Stomach (tissue), 9 donors: ENCODE results near the gene ADCY5. TPM values are rescaled to one million over a fixed set of nuclear protein-coding genes. Genes with fewer than 3 reads are reported as not detected.

Source experiments
- DNase-seq, 2 donors: peaks; one replicate each; pipeline versions ENCODE4 v3.0.0 to v3.0.0-alpha.2; 2013 to 2019
- H3K27ac ChIP-seq, 5 donors: fragments of 200-600 bp in 4 of 5; sonication (generic) in 4 of 5; one replicate each; pipeline ENCODE4 v1.5.1; 2013 to 2019; ENCODE audit warnings: mild to moderate bottlenecking in 1 of 5, moderate library complexity in 1 of 5
- H3K27me3 ChIP-seq, 3 donors: fragments of 200-600 bp; sonication (generic); one replicate each; pipeline ENCODE4 v1.5.1; 2017 to 2019; ENCODE audit warnings: mixed run types in 1 of 3
- H3K36me3 ChIP-seq, 4 donors: fragments of 200-600 bp; sonication (generic); 1 replicate in 3 of 4; 2 replicates in 1 of 4; pipeline ENCODE4 v1.5.1; 2016 to 2019
- H3K4me1 ChIP-seq, 4 donors: fragments of 200-600 bp; sonication (generic); one replicate each; pipeline ENCODE4 v1.5.1; 2016 to 2019
- H3K4me3 ChIP-seq, 4 donors: fragments of 200-600 bp; sonication (generic) in 3 of 4; one replicate each; pipeline ENCODE4 v1.5.1; 2016 to 2019; ENCODE audit warnings: mild to moderate bottlenecking in 1 of 4
- H3K9me3 ChIP-seq, 4 donors: fragments of 200-600 bp; sonication (generic); one replicate each; pipeline ENCODE4 v1.5.1; 2016 to 2019
- CTCF ChIP-seq, 7 experiments: fragments of 450-650 bp in 4 of 7; fragments of 200-600 bp in 3 of 7; sonication (generic) in 3 of 7; IDR thresholded peaks; one replicate each; pipeline ENCODE4 v1.5.1; 2016 to 2019; ENCODE audit warnings: antibody characterized with exemption in 7 of 7, control low read depth in 2 of 7, mild to moderate bottlenecking in 1 of 7
- EP300 ChIP-seq: sonication (generic); formaldehyde crosslinking; IDR thresholded peaks from one replicate; pipeline ENCODE4 v1.6.1; 2017; ENCODE audit warnings: antibody characterized with exemption
- POLR2A ChIP-seq, 4 donors: fragments of 450-650 bp; IDR thresholded peaks; one replicate each; pipeline ENCODE4 v1.6.1; 2016; ENCODE audit warnings: antibody characterized with exemption in 4 of 4, control low read depth in 2 of 4, mild to moderate bottlenecking in 1 of 4, moderate library complexity in 1 of 4
- POLR2AphosphoS5 ChIP-seq, 3 donors: sonication (generic); formaldehyde crosslinking; IDR thresholded peaks; one replicate each; pipeline ENCODE4 v1.6.1; 2016; ENCODE audit warnings: antibody characterized with exemption in 3 of 3
- WGBS, 5 donors: extraction: QIAGEN DNeasy Blood & Tissue Kit in 3 of 5; methylation state at CpG; one replicate each; pipeline versions ENCODE4 v1.1.5 to v1.1.7; 2013 to 2018; 5-methylcytosine and 5-hydroxymethylcytosine counted together
- intact Hi-C: fragments of 100-400 bp; cut with DNase I; formaldehyde crosslinking; loops from one replicate; pipeline ENCODE4 v1.15.1; 2023; ENCODE audit warnings: low total_unique reads
- polyA plus RNA-seq, 3 donors: library from polyadenylated mRNA; stranded (reverse); fragments of 200-250 nt; gene quantifications; one replicate each; pipeline ENCODE4 v1.2.3, GENCODE V29; 2013
- total RNA-seq, 5 donors: library from RNA; depleted of rRNA; stranded (reverse); fragments of >200 nt; gene quantifications; one replicate each; pipeline versions ENCODE4 v1.1.0 to v1.2.3, GENCODE V29; 2014 to 2016
- donor health status: healthy with polysubstance abuse.
- donor health status: Bipolar disorder and iron deficiency.
- donor health status: healthy.

The ADCY5 gene
- total and polyA plus RNA-seq, 8 donors: 1.8 to 79.9 (median 16.3) TPM

DNA sequence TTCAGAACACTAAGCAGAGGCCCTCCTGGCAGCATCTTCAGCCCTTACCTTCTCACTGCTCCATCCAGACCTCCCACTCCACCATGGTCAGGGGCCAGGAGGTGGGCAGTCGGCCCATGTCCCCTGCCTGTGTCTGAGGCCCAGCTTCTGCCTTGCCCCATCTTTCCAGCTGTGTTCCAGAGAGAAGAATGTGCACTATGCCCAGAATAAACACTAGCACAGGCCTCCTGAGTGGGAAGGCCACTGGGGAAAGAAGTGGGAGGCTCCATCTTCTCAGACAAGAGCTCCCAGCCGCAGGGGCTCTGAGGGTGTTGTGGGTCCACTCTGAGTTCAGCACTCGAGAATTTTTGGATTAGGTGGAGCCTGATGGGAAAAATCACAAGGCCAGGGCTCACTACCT lies 44.5 kb downstream of the ADCY5 start:
- Histone ChIP-seq H3K4me3 (peak overlapping the region in 1 of 4 donors; percentile 13), H3K36me3 (no peaks in the 10 kb centered on the region), H3K4me1 (peaks cover 4 to 50% (median 15%) of the 10 kb centered on the region in 4 donors), H3K9me3 (no peaks in the 10 kb centered on the region), H3K27me3 (no peaks in the 10 kb centered on the region), H3K27ac (peak overlapping the region in 4 of 5 donors; percentile 72 to 89 (median 77))
- no peak for DNase-seq
- no peak for TF ChIP-seq EP300
- TF ChIP-seq POLR2AphosphoS5 (IDR thresholded peaks at IDR 0.05): peak in 2 of 3 donors; percentile 27 to 47
- intact Hi-C loops: no loop called here
- WGBS, 5 donors: 58 to 67% (median 65%) methylated on average over 3 of the region's 3 CpGs

GRCh38 chr3:123401836-123402530 lies 46.9 kb downstream of the ADCY5 start:
- Histone ChIP-seq H3K36me3 (no peaks in the 10 kb centered on the region), H3K9me3 (no peaks in the 10 kb centered on the region), H3K27ac (peak overlapping the region in 4 of 5 donors; percentile 67 to 89 (median 76)), H3K4me3 (no peak overlapping the region), H3K27me3 (peaks cover 0 to 4% (median 0%) of the 10 kb centered on the region in 3 donors), H3K4me1 (peaks cover 3 to 70% (median 31%) of the 10 kb centered on the region in 4 donors)
- intact Hi-C loops: no loop called here
- 56 to 65% (median 62%) methylated on average over 8 to 11 of the region's 11 CpGs for WGBS, 5 donors
- no peak for DNase-seq
- TF ChIP-seq EP300 (no peak), CTCF (IDR thresholded peaks at IDR 0.05) (no peak), POLR2A (IDR thresholded peaks at IDR 0.05) (no peak), POLR2AphosphoS5 (IDR thresholded peaks at IDR 0.05) (peak in 1 of 3 donors; percentile 72)

- intact Hi-C loops: no loop called here
- peak overlapping the region in 4 of 5 donors; percentile 67 to 89 (median 76) for H3K27ac ChIP-seq
Observed at GRCh38 chr3:123400169-123400568, 48.7 kb downstream of the ADCY5 start.

DNA sequence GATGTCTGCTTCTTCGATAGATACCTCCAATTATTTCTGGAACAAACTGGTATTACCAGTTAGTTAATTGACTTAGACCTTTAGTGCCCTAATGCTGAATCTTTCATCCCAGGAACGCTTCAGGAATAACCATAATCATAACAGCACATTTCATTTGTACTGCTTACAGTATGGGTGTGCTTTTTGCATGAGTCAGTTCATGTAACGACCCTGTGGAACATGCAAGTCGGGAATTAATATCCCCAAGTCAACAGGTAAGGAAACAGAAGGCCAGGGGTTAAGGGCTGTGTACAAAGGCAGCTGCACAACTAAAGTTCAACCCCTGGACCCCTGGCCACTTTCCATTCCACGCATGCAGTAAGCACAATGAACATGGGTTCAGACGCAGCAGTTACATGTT lies 49.2 kb downstream of the ADCY5 start:
- peaks cover 0 to 58% (median 28%) of the 10 kb centered on the region in 4 donors for H3K4me1 ChIP-seq
- no peak overlapping the region for H3K4me3 ChIP-seq
- H3K9me3 ChIP-seq: no peaks in the 10 kb centered on the region
- no peak for TF ChIP-seq EP300
- TF ChIP-seq CTCF (IDR thresholded peaks at IDR 0.05): no peak
- peak in 1 of 3 donors; percentile 16 for TF ChIP-seq POLR2AphosphoS5 (IDR thresholded peaks at IDR 0.05)
- no peak for TF ChIP-seq POLR2A (IDR thresholded peaks at IDR 0.05)
- intact Hi-C loops: no loop called here
- H3K36me3 ChIP-seq: no peaks in the 10 kb centered on the region
- 47 to 59% (median 48%) methylated on average over 6 of the region's 6 CpGs for WGBS, 5 donors
- peak overlapping the region in 4 of 5 donors; percentile 67 to 89 (median 76) for H3K27ac ChIP-seq
- H3K27me3 ChIP-seq: peaks cover 0 to 5% (median 0%) of the 10 kb centered on the region in 3 donors
- no peak for DNase-seq

More at GRCh38 chr3:123400169-123400568, 48.7 kb downstream of the ADCY5 start:
- H3K4me1 ChIP-seq: peaks cover 2 to 61% (median 30%) of the 10 kb centered on the region in 4 donors
- H3K36me3 ChIP-seq: no peaks in the 10 kb centered on the region
- DNase-seq: no peak
- H3K9me3 ChIP-seq: no peaks in the 10 kb centered on the region
- H3K4me3 ChIP-seq: no peak overlapping the region
- 63 to 95% (median 86%) methylated on average over 3 of the region's 3 CpGs for WGBS, 5 donors
- peak; percentile 75 for TF ChIP-seq EP300
- no peak for TF ChIP-seq POLR2A (IDR thresholded peaks at IDR 0.05)
- peak in 2 of 3 donors; percentile 45 to 60 for TF ChIP-seq POLR2AphosphoS5 (IDR thresholded peaks at IDR 0.05)
- peaks cover 0 to 5% (median 0%) of the 10 kb centered on the region in 3 donors for H3K27me3 ChIP-seq

DNA sequence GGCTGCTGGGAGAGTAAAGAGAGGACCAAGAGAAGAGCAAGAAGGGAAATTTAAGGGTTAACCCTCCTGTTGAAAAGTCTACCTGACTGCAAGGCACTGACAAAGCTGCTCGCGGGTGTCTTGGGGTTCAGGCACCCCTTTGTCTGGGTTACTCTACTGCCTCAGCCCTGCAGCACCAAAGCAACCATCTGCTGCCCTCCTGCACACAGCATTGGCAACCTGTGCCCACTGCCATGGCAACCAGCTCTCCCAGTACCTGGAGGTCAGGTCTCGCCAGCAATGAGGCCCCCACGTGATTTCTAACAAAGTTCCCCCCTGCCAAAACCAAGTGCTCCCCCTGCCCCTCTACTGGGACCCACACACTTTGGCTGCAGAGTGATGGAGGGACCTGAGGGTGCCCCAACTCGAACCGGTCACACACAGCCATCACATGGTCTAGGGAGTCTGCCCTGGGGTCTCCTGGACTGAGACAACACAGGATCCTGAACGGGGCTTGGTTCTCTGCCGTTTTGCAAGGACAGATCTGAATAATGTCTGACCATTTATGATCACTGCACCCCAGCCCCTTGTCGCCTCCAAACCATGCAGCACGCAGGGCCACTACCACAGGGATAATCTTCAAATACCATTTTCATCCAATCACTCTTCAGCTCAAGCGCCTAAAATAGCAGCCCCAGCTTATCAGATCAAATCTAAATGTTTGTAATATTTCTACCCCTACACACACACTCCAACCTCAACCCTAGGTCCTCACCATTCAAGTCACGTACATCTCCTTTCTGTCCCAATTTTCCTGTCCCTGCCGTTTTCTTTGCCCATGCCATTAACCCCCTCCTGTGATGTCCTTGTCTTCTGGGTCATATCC lies 50.7 kb downstream of the ADCY5 start:
- TF ChIP-seq EP300: no peak
- Histone ChIP-seq H3K4me3 (no peak overlapping the region), H3K4me1 (peaks cover 0 to 58% (median 29%) of the 10 kb centered on the region in 4 donors), H3K27ac (peak overlapping the region in 4 of 5 donors; percentile 44 to 89 (median 73)), H3K27me3 (peaks cover 0 to 5% (median 0%) of the 10 kb centered on the region in 3 donors), H3K9me3 (no peaks in the 10 kb centered on the region), H3K36me3 (no peaks in the 10 kb centered on the region)
- WGBS, 5 donors: 49 to 73% (median 70%) methylated on average over 11 to 13 of the region's 13 CpGs
- intact Hi-C loops: no loop called here
- DNase-seq: no peak
